Osteocyte (in vitro differentiated cells): ENCODE measurements around the gene NUP98. TPM values are rescaled to one million over a fixed set of nuclear protein-coding genes. Genes with fewer than 3 reads are reported as not detected.
A peak's percentile ranks its signal among the peaks of the same experiment; 100 is the strongest.

ENCODE experiments used
- DNase-seq: peaks from one replicate; pipeline ENCODE4 v3.0.0; 2021; ENCODE audit warnings: mixed read lengths; ENCODE audit not compliant: unreplicated experiment; ENCODE audit errors: extremely low spot score
- H3K27ac Mint-ChIP-seq: one replicate; pipeline ENCODE4 v1.8.0; 2021; ENCODE audit warnings: mild to moderate bottlenecking, mixed read lengths; ENCODE audit not compliant: unreplicated experiment
- H3K27me3 Mint-ChIP-seq: one replicate; pipeline ENCODE4 v1.8.0; 2021; ENCODE audit warnings: mixed read lengths; ENCODE audit not compliant: unreplicated experiment
- H3K36me3 Mint-ChIP-seq: one replicate; pipeline ENCODE4 v1.8.0; 2021; ENCODE audit warnings: mixed read lengths; ENCODE audit not compliant: unreplicated experiment
- H3K4me1 Mint-ChIP-seq: one replicate; pipeline ENCODE4 v1.8.0; 2021; ENCODE audit warnings: mixed read lengths; ENCODE audit not compliant: unreplicated experiment
- H3K4me3 Mint-ChIP-seq: one replicate; pipeline ENCODE4 v1.8.0; 2021; ENCODE audit warnings: mild to moderate bottlenecking, moderate library complexity, mixed read lengths; ENCODE audit not compliant: unreplicated experiment
- H3K9me3 Mint-ChIP-seq: one replicate; pipeline ENCODE4 v1.8.0; 2021; ENCODE audit warnings: mixed read lengths; ENCODE audit not compliant: unreplicated experiment
- CTCF ChIP-seq: fragments of 200-600 bp; sonication (generic); IDR thresholded peaks from 2 replicates; pipeline ENCODE4 v1.5.0; 2021; ENCODE audit warnings: antibody characterized with exemption, mild to moderate bottlenecking, moderate library complexity
- total RNA-seq: library from RNA; stranded (reverse); gene quantifications from 2 replicates; pipeline ENCODE4 v1.2.1, GENCODE V29; 2021

NUP98 gene
- total RNA-seq, 1 donor from 2014 or later: 68.9 TPM

- H3K4me1 Mint-ChIP-seq: peaks cover 44% of the 10 kb centered on the region
- H3K27ac Mint-ChIP-seq: no peak overlapping the region
- TF ChIP-seq CTCF: no peak
- H3K9me3 Mint-ChIP-seq: no peaks in the 10 kb centered on the region
- H3K27me3 Mint-ChIP-seq: no peaks in the 10 kb centered on the region
- H3K4me3 Mint-ChIP-seq: no peak overlapping the region
- no peaks in the 10 kb centered on the region for H3K36me3 Mint-ChIP-seq
- no peak for DNase-seq
These were observed 40.4 kb upstream of the NUP98 start for GRCh38 chr11:3837793-3838192.

- no peak for DNase-seq
- Mint-ChIP-seq H3K9me3 (no peaks in the 10 kb centered on the region), H3K4me1 (peaks cover 44% of the 10 kb centered on the region), H3K27ac (no peak overlapping the region), H3K27me3 (no peaks in the 10 kb centered on the region), H3K4me3 (no peak overlapping the region), H3K36me3 (no peaks in the 10 kb centered on the region)
- TF ChIP-seq CTCF: no peak
These were observed 39.5 kb upstream of the NUP98 start for GRCh38 chr11:3836903-3837302.

GRCh38 chr11:3835751-3836150 lies 38.4 kb upstream of the NUP98 start:
- Mint-ChIP-seq H3K4me1 (peaks cover 40% of the 10 kb centered on the region), H3K4me3 (no peak overlapping the region), H3K27me3 (no peaks in the 10 kb centered on the region), H3K27ac (no peak overlapping the region), H3K36me3 (peaks cover 5% of the 10 kb centered on the region), H3K9me3 (no peaks in the 10 kb centered on the region)
- no peak for TF ChIP-seq CTCF
- DNase-seq: no peak

GRCh38 chr11:3834664-3835461 lies 37.5 kb upstream of the NUP98 start:
- Mint-ChIP-seq H3K36me3 (peaks cover 7% of the 10 kb centered on the region), H3K27me3 (no peaks in the 10 kb centered on the region), H3K4me3 (no peak overlapping the region), H3K9me3 (no peaks in the 10 kb centered on the region), H3K27ac (peak overlapping the region; percentile 6), H3K4me1 (peaks cover 37% of the 10 kb centered on the region)
- DNase-seq: no peak
- no peak for TF ChIP-seq CTCF

GRCh38 chr11:3834349-3834663 lies 37.0 kb upstream of the NUP98 start:
- Mint-ChIP-seq H3K36me3 (peaks cover 7% of the 10 kb centered on the region), H3K4me3 (no peak overlapping the region), H3K27me3 (no peaks in the 10 kb centered on the region), H3K9me3 (no peaks in the 10 kb centered on the region), H3K4me1 (peaks cover 31% of the 10 kb centered on the region), H3K27ac (peak overlapping the region; percentile 6)
- TF ChIP-seq CTCF: no peak
- DNase-seq: no peak
